Stimulated activated CD8-positive, alpha-beta memory T cell treated with anti-CD3 and anti-CD28 coated beads, Interleukin-7, amount 100 ng/mL, for 4 hours (primary cell): ENCODE data around the gene DISP1.
"Not testable (repeated sequence)": the region's sequence is repeated elsewhere in the genome, so short reads cannot be mapped to it uniquely, and the experiment has no call there.

Experiments
- DNase-seq, 2 donors: peaks; one replicate each; pipeline ENCODE4 v3.0.0-alpha.2; 2020; ENCODE audit warnings: low read depth in 2 of 2

Gene DISP1

GRCh38 chr1:222792744-222793143 is 22.1 kb upstream of the DISP1 start:
- no peak for DNase-seq

GRCh38 chr1:222794656-222795474 is 20.0 kb upstream of the DISP1 start:
- no peak for DNase-seq

GRCh38 chr1:222798116-222798515 is 16.7 kb upstream of the DISP1 start:
- no peak for DNase-seq

GRCh38 chr1:222798975-222799374 is 15.9 kb upstream of the DISP1 start:
- no peak for DNase-seq

- DNase-seq: no peak
Observed at GRCh38 chr1:222801067-222801466, 13.8 kb upstream of the DISP1 start.

GRCh38 chr1:222811671-222812070 is 3.2 kb upstream of the DISP1 start:
- no peak for DNase-seq

- no peak for DNase-seq
Observed at GRCh38 chr1:222813866-222814535, 838 bp upstream of the DISP1 start.

GRCh38 chr1:222815440-222815765 is 564 bp downstream of the DISP1 start:
- DNase-seq: no peak

GRCh38 chr1:222817529-222817928 is 2.7 kb downstream of the DISP1 start:
- DNase-seq: no peak

- DNase-seq: no peak
Observed at GRCh38 chr1:222818171-222818570, 3.3 kb downstream of the DISP1 start.

- no peak for DNase-seq
Observed at GRCh38 chr1:222820171-222820712, 5.4 kb downstream of the DISP1 start.

- DNase-seq: no peak
Observed at GRCh38 chr1:222821239-222821638, 6.4 kb downstream of the DISP1 start.

- DNase-seq: no peak
Observed at GRCh38 chr1:222823695-222824094, 8.9 kb downstream of the DISP1 start.

- no peak for DNase-seq
Observed at GRCh38 chr1:222824641-222825040, 9.8 kb downstream of the DISP1 start.

GRCh38 chr1:222828939-222829338 is 14.1 kb downstream of the DISP1 start:
- no peak for DNase-seq

- DNase-seq: no peak
Observed at GRCh38 chr1:222829868-222830267, 15.0 kb downstream of the DISP1 start.

- DNase-seq: no peak
Observed at GRCh38 chr1:222833356-222833876, 18.6 kb downstream of the DISP1 start.

- DNase-seq: no peak
Observed at GRCh38 chr1:222843469-222844410, 28.9 kb downstream of the DISP1 start.

GRCh38 chr1:222844411-222844779 is 29.6 kb downstream of the DISP1 start:
- DNase-seq: no peak

- no peak for DNase-seq
Observed at GRCh38 chr1:222845763-222846162, 30.9 kb downstream of the DISP1 start.

- not testable (repeated sequence) for DNase-seq
Observed at GRCh38 chr1:222850550-222850949, 35.7 kb downstream of the DISP1 start.

- DNase-seq: no peak
Observed at GRCh38 chr1:222852326-222852725, 37.5 kb downstream of the DISP1 start.
